Loucy (cell line): ENCODE data around the gene KLHL14.

ENCODE experiments used
- H2AFZ ChIP-seq: fragments of 200-600 bp; sonication (generic); 2 replicates; pipeline ENCODE4 v1.6.0; 2016; ENCODE audit warnings: antibody characterized with exemption, mild to moderate bottlenecking, low read length, moderate library complexity
- H3F3A ChIP-seq: fragments of 200-600 bp; 2 replicates; pipeline ENCODE4 v1.6.0; 2016; ENCODE audit warnings: antibody characterized with exemption, low read depth, mild to moderate bottlenecking
- H3K27me3 ChIP-seq: fragments of 200-600 bp; sonication (generic); 2 replicates; pipeline ENCODE4 v1.6.1; 2014; ENCODE audit warnings: low read length, mild to moderate bottlenecking; ENCODE audit not compliant: insufficient read depth, poor library complexity, severe bottlenecking
- H3K36me3 ChIP-seq: fragments of 200-600 bp; sonication (generic); 2 replicates; pipeline ENCODE4 v1.6.1; 2016; ENCODE audit warnings: low read length; ENCODE audit not compliant: insufficient read depth
- H3K4me1 ChIP-seq: fragments of 200-600 bp; sonication (generic); 2 replicates; pipeline ENCODE4 v1.5.1; 2014; ENCODE audit warnings: low read length, mild to moderate bottlenecking; ENCODE audit not compliant: insufficient read depth, poor library complexity, severe bottlenecking
- H3K4me2 ChIP-seq: fragments of 200-600 bp; sonication (generic); 2 replicates; pipeline ENCODE4 v1.6.0; 2014; ENCODE audit warnings: antibody characterized with exemption, low read length, low read depth, mild to moderate bottlenecking; ENCODE audit not compliant: poor library complexity, severe bottlenecking
- H3K4me3 ChIP-seq: fragments of 200-600 bp; sonication (generic); 2 replicates; pipeline ENCODE4 v1.5.1; 2014; ENCODE audit warnings: low read length, mild to moderate bottlenecking, mixed read lengths; ENCODE audit not compliant: poor library complexity, severe bottlenecking
- H3K79me2 ChIP-seq: fragments of 200-600 bp; sonication (generic); 2 replicates; pipeline ENCODE4 v1.6.1; 2014; ENCODE audit warnings: low read length; ENCODE audit not compliant: insufficient read depth
- H3K9ac ChIP-seq: fragments of 200-600 bp; sonication (generic); 2 replicates; pipeline ENCODE4 v1.6.0; 2014; ENCODE audit warnings: mild to moderate bottlenecking, low read depth, low read length, moderate library complexity; ENCODE audit not compliant: poor library complexity, severe bottlenecking
- H3K9me2 ChIP-seq: fragments of 200-600 bp; sonication (generic); replicated peaks from 2 replicates; pipeline ENCODE4 v1.6.1; 2016; ENCODE audit warnings: low read depth, low read length, mixed read lengths
- H3K9me3 ChIP-seq: fragments of 200-600 bp; sonication (generic); 2 replicates; pipeline ENCODE4 v1.6.1; 2014; ENCODE audit warnings: mild to moderate bottlenecking, antibody characterized with exemption, low read length, low read depth; ENCODE audit not compliant: insufficient read depth
- H4K20me1 ChIP-seq: fragments of 200-600 bp; sonication (generic); 2 replicates; pipeline ENCODE4 v1.6.0; 2014; ENCODE audit warnings: antibody characterized with exemption, low read length, mild to moderate bottlenecking; ENCODE audit not compliant: insufficient read depth, poor library complexity, severe bottlenecking
- EZH2phosphoT487 ChIP-seq: fragments of 200-600 bp; IDR thresholded peaks from 2 replicates; pipeline ENCODE4 v1.6.1; 2018; ENCODE audit warnings: antibody characterized with exemption, mild to moderate bottlenecking, moderate library complexity, borderline replicate concordance
- TF ChIP-seq, protein P1 (sequence below): fragments of 200-600 bp; sonication (generic); conservative IDR thresholded peaks from 2 replicates; pipeline ENCODE4 v1.5.1; 2014; ENCODE audit warnings: mild to moderate bottlenecking, antibody characterized with exemption, low read length

Gene KLHL14

DNA sequence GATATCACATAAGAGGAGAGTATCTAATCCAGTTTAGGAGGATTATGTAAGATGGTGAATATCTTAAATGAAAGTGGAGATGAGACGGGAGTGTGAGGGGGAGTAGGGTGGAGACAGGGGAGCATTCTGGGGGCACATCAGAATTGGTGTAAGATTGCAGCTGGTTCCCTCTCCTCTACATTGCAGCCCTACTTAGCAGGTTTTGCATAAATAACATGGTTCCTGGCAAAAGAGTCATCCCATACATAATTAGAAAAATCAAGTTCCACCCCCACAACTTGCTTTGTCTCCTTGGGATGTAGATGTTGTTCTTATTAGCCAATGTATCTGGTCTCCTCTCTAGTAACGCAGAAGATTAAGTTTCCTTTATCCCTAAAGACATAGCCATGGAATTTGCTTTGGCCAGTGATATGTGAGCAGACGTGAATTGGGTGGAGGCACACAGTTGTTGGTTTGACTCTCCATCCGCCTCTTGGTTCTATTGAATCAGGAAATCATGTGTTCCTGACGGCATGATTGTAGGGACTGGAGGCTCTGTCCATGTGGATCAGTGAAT, 137.9 kb downstream of the KLHL14 start:
- H3K4me3 ChIP-seq = no peak overlapping the region
- no peaks in the 10 kb centered on the region for H3K27me3 ChIP-seq
- TF ChIP-seq EZH2phosphoT487 = no peak
- TF ChIP-seq, protein P1, sequence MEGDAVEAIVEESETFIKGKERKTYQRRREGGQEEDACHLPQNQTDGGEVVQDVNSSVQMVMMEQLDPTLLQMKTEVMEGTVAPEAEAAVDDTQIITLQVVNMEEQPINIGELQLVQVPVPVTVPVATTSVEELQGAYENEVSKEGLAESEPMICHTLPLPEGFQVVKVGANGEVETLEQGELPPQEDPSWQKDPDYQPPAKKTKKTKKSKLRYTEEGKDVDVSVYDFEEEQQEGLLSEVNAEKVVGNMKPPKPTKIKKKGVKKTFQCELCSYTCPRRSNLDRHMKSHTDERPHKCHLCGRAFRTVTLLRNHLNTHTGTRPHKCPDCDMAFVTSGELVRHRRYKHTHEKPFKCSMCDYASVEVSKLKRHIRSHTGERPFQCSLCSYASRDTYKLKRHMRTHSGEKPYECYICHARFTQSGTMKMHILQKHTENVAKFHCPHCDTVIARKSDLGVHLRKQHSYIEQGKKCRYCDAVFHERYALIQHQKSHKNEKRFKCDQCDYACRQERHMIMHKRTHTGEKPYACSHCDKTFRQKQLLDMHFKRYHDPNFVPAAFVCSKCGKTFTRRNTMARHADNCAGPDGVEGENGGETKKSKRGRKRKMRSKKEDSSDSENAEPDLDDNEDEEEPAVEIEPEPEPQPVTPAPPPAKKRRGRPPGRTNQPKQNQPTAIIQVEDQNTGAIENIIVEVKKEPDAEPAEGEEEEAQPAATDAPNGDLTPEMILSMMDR = no peak
- no peaks in the 10 kb centered on the region for H3K9me2 ChIP-seq
- no peak overlapping the region for H3K9ac ChIP-seq
- H3K4me1 ChIP-seq = no peaks in the 10 kb centered on the region
- H3K9me3 ChIP-seq = no peaks in the 10 kb centered on the region
- H3K4me2 ChIP-seq = no peak overlapping the region
- H3K36me3 ChIP-seq = no peaks in the 10 kb centered on the region
- no peaks in the 10 kb centered on the region for H3F3A ChIP-seq
- H2AFZ ChIP-seq = no peak overlapping the region
- H4K20me1 ChIP-seq = no peaks in the 10 kb centered on the region
- H3K79me2 ChIP-seq = no peaks in the 10 kb centered on the region

DNA sequence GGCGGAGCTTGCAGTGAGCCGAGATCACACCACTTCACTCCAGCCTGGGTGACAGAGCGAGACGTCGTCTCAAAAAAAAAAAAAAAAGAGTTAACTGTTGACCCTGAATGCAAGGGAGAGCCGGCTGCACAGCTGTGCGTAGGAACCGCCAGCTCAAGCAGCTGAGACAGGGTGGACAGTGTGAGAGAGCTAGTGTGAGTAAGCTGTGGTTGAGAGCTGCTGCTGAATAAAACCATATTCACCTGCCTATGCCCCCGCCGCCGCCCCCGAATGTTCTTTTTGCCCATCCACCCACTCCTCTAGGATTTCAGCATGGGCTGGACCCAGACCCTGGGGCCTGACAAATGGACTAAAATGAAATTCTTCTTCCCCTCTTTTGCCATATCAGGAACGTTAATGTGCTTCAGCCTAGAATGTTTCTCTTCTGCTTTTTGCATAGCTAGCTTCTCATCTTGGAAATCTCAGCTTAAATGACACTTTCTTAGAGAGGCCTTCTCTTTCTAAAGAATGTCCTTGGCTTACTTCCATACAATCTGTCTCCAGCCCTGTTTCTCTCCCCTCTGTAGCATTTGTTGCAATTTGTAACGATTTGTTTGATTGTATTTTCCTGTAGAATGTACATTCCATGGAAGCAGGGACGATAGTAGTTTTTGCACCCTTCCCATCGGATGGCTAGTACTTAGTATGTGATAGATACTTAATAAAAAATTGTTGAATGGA, 142.7 kb downstream of the KLHL14 start:
- Histone ChIP-seq H3K4me3 (no peak overlapping the region), H3K4me1 (no peaks in the 10 kb centered on the region), H3K9me2 (no peaks in the 10 kb centered on the region), H3K9me3 (no peaks in the 10 kb centered on the region), H3K9ac (no peak overlapping the region), H3K4me2 (no peak overlapping the region), H3K79me2 (no peaks in the 10 kb centered on the region), H3K36me3 (no peaks in the 10 kb centered on the region), H4K20me1 (no peaks in the 10 kb centered on the region), H2AFZ (no peak overlapping the region), H3K27me3 (no peaks in the 10 kb centered on the region), H3F3A (no peaks in the 10 kb centered on the region)
- no peak for TF ChIP-seq EZH2phosphoT487
- TF ChIP-seq, protein P1 = no peak

DNA sequence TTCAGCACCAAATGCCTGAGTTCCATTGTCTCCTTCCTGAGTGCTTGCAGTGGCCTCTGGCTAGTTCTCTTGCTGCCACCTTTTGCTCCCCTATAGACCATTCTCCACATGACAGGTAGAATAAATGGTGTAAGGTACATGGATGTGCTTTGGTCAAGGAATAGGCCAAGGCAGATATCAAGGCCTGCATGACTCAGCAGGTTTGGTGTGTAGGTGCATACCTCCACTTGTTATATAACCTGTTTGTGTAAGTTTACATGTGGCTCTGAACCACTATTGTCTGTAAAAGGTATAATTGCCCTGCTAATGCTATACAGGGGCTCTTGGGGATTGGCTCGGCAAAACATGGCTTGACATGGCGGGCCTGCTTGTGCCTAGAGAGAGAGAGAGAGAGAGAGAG, 143.5 kb downstream of the KLHL14 start:
- Histone ChIP-seq H3K9me3 (no peaks in the 10 kb centered on the region), H4K20me1 (no peaks in the 10 kb centered on the region), H3K79me2 (no peaks in the 10 kb centered on the region), H3K9me2 (no peaks in the 10 kb centered on the region), H3F3A (no peaks in the 10 kb centered on the region), H3K4me1 (no peaks in the 10 kb centered on the region), H3K4me2 (no peak overlapping the region), H3K36me3 (no peaks in the 10 kb centered on the region), H3K27me3 (no peaks in the 10 kb centered on the region), H3K9ac (no peak overlapping the region), H2AFZ (no peak overlapping the region), H3K4me3 (no peak overlapping the region)
- TF ChIP-seq EZH2phosphoT487 = no peak
- TF ChIP-seq, protein P1 = no peak
